Adrenal gland (tissue), 12 donors: ENCODE results near the gene DBR1. TPM values are rescaled to one million over a fixed set of nuclear protein-coding genes. Genes with fewer than 3 reads are reported as not detected.
A peak's percentile ranks its signal among the peaks of the same experiment; 100 is the strongest.

ENCODE experiments used
- DNase-seq, 7 donors: peaks; one replicate each; pipeline ENCODE4 v3.0.0-alpha.2; 2019 to 2020
- H3K27ac ChIP-seq, 5 donors: fragments of 200-600 bp; sonication (generic) in 4 of 5; 1 replicate in 3 of 5; 2 replicates in 2 of 5; pipeline versions ENCODE4 v1.5.1 to v1.8.0; 2016 to 2020; ENCODE audit warnings: mild to moderate bottlenecking in 1 of 5
- H3K27me3 ChIP-seq: fragments of 200-600 bp; 2 replicates; pipeline ENCODE4 v1.8.0; 2021
- H3K36me3 ChIP-seq, 2 donors: fragments of 200-600 bp; replicated peaks in 1 of 2; 1 replicate in 1 of 2; 2 replicates in 1 of 2; pipeline versions ENCODE4 v1.5.1 to v1.8.0; 2018 to 2022
- H3K4me1 ChIP-seq, 2 donors: fragments of 200-600 bp; replicated peaks in 1 of 2; 1 replicate in 1 of 2; 2 replicates in 1 of 2; pipeline versions ENCODE4 v1.5.1 to v1.8.0; 2018 to 2021
- H3K4me3 ChIP-seq, 4 donors: fragments of 200-600 bp; sonication (generic) in 3 of 4; one replicate each; pipeline ENCODE4 v1.5.1; 2016 to 2018
- H3K9me3 ChIP-seq, 3 donors: fragments of 200-600 bp; sonication (generic) in 1 of 3; replicated peaks in 1 of 3; 1 replicate in 2 of 3; 2 replicates in 1 of 3; pipeline versions ENCODE4 v1.5.1 to v1.8.0; 2016 to 2021
- POLR2A ChIP-seq, 2 donors: fragments of 450-650 bp; IDR thresholded peaks; one replicate each; pipeline ENCODE4 v1.6.1; 2017; ENCODE audit warnings: antibody characterized with exemption in 2 of 2, mild to moderate bottlenecking in 2 of 2, moderate library complexity in 1 of 2
- WGBS, 4 donors: extraction: QIAGEN DNeasy Blood & Tissue Kit in 2 of 4; methylation state at CpG; one replicate each; pipeline versions ENCODE4 v1.1.5 to v1.1.7; 2013 to 2017; 5-methylcytosine and 5-hydroxymethylcytosine counted together
- intact Hi-C, 2 donors: fragments of 100-400 bp; cut with DNase I; formaldehyde crosslinking; loops; one replicate each; pipeline versions ENCODE4 v1.14.1 to v1.15.0; 2022 to 2023
- polyA plus RNA-seq, 3 donors: library from polyadenylated mRNA; stranded (reverse); fragments of 200-250 nt in 2 of 3; fragments of 350-450 nt in 1 of 3; fragmentation: Illumina TruSeq in 1 of 3; extraction: RNeasy Lipid Tissue Mini Kit (QIAGEN cat#74804) in 1 of 3; gene quantifications; one replicate each; pipeline ENCODE4 v1.2.3, GENCODE V29; 2013 to 2014
- total RNA-seq, 9 donors: library from RNA; depleted of rRNA in 4 of 9; stranded (reverse); fragments of >200 nt in 4 of 9; fragments of 120-200 nt in 1 of 9; fragmentation: NEBNext Ultra II Directional in 1 of 9; extraction: Animal tissue kit (Norgen Biotek cat#: 25700) in 1 of 9; gene quantifications; one replicate each; pipeline versions ENCODE4 v1.1.0 to v1.2.4, GENCODE V29; 2013 to 2023
- TF ChIP-seq, protein P1 (sequence below), 6 experiments: fragments of 450-650 bp in 4 of 6; fragments of 200-600 bp in 2 of 6; sonication (generic) in 1 of 6; IDR thresholded peaks; 1 replicate in 5 of 6; 2 replicates in 1 of 6; pipeline versions ENCODE4 v1.5.1 to v1.8.0; 2016 to 2021; ENCODE audit warnings: antibody characterized with exemption in 6 of 6, mild to moderate bottlenecking in 2 of 6, moderate library complexity in 1 of 6
- donor health status: healthy with polysubstance abuse.
- donor health status: Bipolar disorder and iron deficiency.
- donor health status: DM: yes; HTN: yes; CAD: no.
- donor health status: DM: no; HTN: no; CAD: no.
- donor health status: DM: no; HTN: no; CAD: no.
- donor health status: DM: yes; HTN: yes; CAD: no.

The DBR1 gene
- total and polyA plus RNA-seq, 12 donors, result 5.6 to 18.8 (median 12.0) TPM

DNA sequence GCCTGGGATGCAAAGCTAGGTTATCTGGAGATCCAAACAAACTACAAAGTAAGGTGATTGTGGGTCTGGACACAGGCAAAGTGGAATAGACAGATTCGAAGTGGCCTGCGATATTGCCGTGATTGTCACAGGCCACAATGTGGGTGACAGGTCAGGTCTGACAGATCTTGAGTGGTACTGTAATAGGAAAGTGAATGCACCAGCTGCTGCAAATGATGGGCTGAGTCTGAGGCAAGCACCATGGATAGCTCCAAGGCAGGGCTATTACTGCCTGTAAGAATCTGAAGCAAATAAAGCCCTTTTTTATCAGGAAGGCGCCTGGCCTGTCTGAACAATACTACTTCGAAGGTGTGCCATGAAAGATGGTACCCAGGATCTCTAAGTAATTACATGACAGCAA lies 22.3 kb upstream of the DBR1 start:
- TF ChIP-seq, protein P1, sequence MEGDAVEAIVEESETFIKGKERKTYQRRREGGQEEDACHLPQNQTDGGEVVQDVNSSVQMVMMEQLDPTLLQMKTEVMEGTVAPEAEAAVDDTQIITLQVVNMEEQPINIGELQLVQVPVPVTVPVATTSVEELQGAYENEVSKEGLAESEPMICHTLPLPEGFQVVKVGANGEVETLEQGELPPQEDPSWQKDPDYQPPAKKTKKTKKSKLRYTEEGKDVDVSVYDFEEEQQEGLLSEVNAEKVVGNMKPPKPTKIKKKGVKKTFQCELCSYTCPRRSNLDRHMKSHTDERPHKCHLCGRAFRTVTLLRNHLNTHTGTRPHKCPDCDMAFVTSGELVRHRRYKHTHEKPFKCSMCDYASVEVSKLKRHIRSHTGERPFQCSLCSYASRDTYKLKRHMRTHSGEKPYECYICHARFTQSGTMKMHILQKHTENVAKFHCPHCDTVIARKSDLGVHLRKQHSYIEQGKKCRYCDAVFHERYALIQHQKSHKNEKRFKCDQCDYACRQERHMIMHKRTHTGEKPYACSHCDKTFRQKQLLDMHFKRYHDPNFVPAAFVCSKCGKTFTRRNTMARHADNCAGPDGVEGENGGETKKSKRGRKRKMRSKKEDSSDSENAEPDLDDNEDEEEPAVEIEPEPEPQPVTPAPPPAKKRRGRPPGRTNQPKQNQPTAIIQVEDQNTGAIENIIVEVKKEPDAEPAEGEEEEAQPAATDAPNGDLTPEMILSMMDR (IDR thresholded peaks at IDR 0.05), result no peak
- no peak for TF ChIP-seq POLR2A (IDR thresholded peaks at IDR 0.05)
- intact Hi-C loops, result no loop called here
- 83 to 91% (median 83%) methylated on average over 3 to 5 of the region's 5 CpGs for WGBS, 4 donors
- H3K27me3 ChIP-seq, result no peaks in the 10 kb centered on the region
- no peak overlapping the region for H3K4me3 ChIP-seq
- no peak overlapping the region for H3K27ac ChIP-seq
- H3K9me3 ChIP-seq, result no peaks in the 10 kb centered on the region
- no peaks in the 10 kb centered on the region for H3K36me3 ChIP-seq
- DNase-seq, result peak in 1 of 7 donors; percentile 15
- peaks cover 0 to 16% of the 10 kb centered on the region in 2 donors for H3K4me1 ChIP-seq

GRCh38 chr3:138196023-138196422 lies 21.3 kb upstream of the DBR1 start:
- H3K4me1 ChIP-seq, result peaks cover 0 to 16% of the 10 kb centered on the region in 2 donors
- H3K4me3 ChIP-seq, result no peak overlapping the region
- no peaks in the 10 kb centered on the region for H3K27me3 ChIP-seq
- H3K27ac ChIP-seq, result no peak overlapping the region
- no peaks in the 10 kb centered on the region for H3K36me3 ChIP-seq
- no peak for DNase-seq
- no peaks in the 10 kb centered on the region for H3K9me3 ChIP-seq
- no peak for TF ChIP-seq POLR2A (IDR thresholded peaks at IDR 0.05)
- TF ChIP-seq, protein P1 (IDR thresholded peaks at IDR 0.05), result no peak
- 82 to 88% (median 85%) methylated on average over 2 of the region's 2 CpGs for WGBS, 4 donors
- intact Hi-C loops, result no loop called here

- DNase-seq, result no peak
- TF ChIP-seq POLR2A (IDR thresholded peaks at IDR 0.05), result no peak
- TF ChIP-seq, protein P1 (IDR thresholded peaks at IDR 0.05), result no peak
- WGBS, 4 donors, result 65 to 94% (median 80%) methylated on average over 2 of the region's 2 CpGs
- no peaks in the 10 kb centered on the region for H3K9me3 ChIP-seq
- no peak overlapping the region for H3K27ac ChIP-seq
- H3K27me3 ChIP-seq, result no peaks in the 10 kb centered on the region
- intact Hi-C loops, result no loop called here
- H3K4me1 ChIP-seq, result peaks cover 0 to 16% of the 10 kb centered on the region in 2 donors
- H3K36me3 ChIP-seq, result no peaks in the 10 kb centered on the region
- no peak overlapping the region for H3K4me3 ChIP-seq
Observed at GRCh38 chr3:138195481-138195880, 20.8 kb upstream of the DBR1 start.

DNA sequence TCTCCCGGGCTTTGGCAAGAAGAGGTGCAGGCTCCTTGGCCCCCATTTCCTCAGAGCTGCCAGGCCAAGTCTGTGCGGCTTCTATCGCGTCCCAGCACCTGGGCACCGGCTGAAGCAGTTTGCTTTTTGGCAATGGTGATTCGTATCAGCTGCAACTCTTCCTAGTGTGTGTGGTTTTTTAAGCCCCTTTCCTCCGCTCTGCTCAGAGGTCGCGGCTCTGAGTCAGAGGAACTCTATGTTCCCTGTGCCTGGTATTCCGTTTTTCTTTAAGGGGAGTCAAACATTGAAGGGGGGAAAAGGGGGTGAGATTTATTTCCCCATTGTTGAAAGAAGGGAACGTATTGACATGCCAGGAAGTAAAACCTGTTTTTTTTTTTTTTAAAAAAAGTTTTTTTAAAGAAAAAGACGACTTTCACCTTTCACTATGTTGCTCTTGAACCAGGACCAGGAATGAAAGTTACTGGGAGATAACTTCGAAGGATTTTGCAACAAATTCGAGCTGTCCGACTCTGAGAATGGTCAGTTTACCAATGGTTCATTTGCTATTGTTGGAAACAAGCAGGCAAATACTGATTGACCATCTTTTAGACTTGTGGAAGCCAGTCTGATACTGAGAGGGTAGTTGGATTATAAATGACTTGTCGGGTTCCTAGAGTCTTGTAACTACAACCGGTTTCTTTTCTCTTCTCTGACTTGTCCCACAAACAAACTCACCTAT lies 13.5 kb upstream of the DBR1 start:
- peak in 2 of 7 donors; percentile 57 to 66 for DNase-seq
- Histone ChIP-seq H3K36me3 (no peaks in the 10 kb centered on the region), H3K4me1 (peaks cover 0 to 19% of the 10 kb centered on the region in 2 donors), H3K27me3 (peaks cover 10% of the 10 kb centered on the region), H3K9me3 (no peaks in the 10 kb centered on the region), H3K4me3 (peak overlapping the region; percentile 62 to 100 (median 92)), H3K27ac (peak overlapping the region; percentile 82 to 99 (median 95))
- WGBS, 4 donors, result 4 to 8% (median 4%) methylated on average over 12 to 17 of the region's 17 CpGs
- TF ChIP-seq, protein P1 (IDR thresholded peaks at IDR 0.05), result no peak
- peak in 1 of 2 donors; percentile 58 for TF ChIP-seq POLR2A (IDR thresholded peaks at IDR 0.05)
- intact Hi-C loops, result loop anchor here in 1 of 2 donors (10.0 kb wide), 1 partner anchor 137 kb away; the partner anchor contains the start of gene NME9
